Activated CD8-positive, alpha-beta T cell treated with anti-CD3 and anti-CD28 coated beads for 36 hours (primary cell): Measurements from ENCODE around the gene ZNF48. TPM values are rescaled to one million over a fixed set of nuclear protein-coding genes. Genes with fewer than 3 reads are reported as not detected.

Experiments
- ATAC-seq: fragments of 200-7000 bp; cut with Tn5 transposase; one replicate; pipeline ENCODE4 v1.10.0; 2021; ENCODE audit warnings: mild to moderate bottlenecking, moderate library complexity
- CTCF ChIA-PET: fragments of 350-600 bp; sonication (Branson Sonifier 250); formaldehyde crosslinking; loops from one replicate; lab custom pipeline; 2021; ENCODE audit warnings: antibody characterized with exemption; lab: Charles Lee
- POLR2A ChIA-PET: fragments of 350-600 bp; sonication (Branson Sonifier 250); formaldehyde crosslinking; loops from one replicate; lab custom pipeline; 2021; ENCODE audit warnings: antibody characterized with exemption; lab: Charles Lee
- DNase-seq: peaks from one replicate; pipeline ENCODE4 v3.0.0-alpha.2; 2020
- H3K27ac Mint-ChIP-seq: one replicate; pipeline ENCODE4 v1.8.0; 2021; ENCODE audit warnings: mild to moderate bottlenecking, mixed read lengths
- H3K27me3 Mint-ChIP-seq: one replicate; pipeline ENCODE4 v1.8.0; 2021; ENCODE audit warnings: mixed read lengths
- H3K36me3 Mint-ChIP-seq: one replicate; pipeline ENCODE4 v1.8.0; 2021; ENCODE audit warnings: low read depth, mixed read lengths
- H3K4me1 Mint-ChIP-seq: one replicate; pipeline ENCODE4 v1.8.0; 2021; ENCODE audit warnings: low read depth, mixed read lengths
- H3K4me3 Mint-ChIP-seq: one replicate; pipeline ENCODE4 v1.8.0; 2021; ENCODE audit warnings: mild to moderate bottlenecking, moderate library complexity, mixed read lengths
- H3K9me3 Mint-ChIP-seq: one replicate; pipeline ENCODE4 v1.8.0; 2021; ENCODE audit warnings: mixed read lengths
- CTCF ChIP-seq: fragments of 200-600 bp; IDR thresholded peaks from one replicate; pipeline ENCODE4 v1.8.0; 2022; ENCODE audit warnings: antibody characterized with exemption, mild to moderate bottlenecking
- intact Hi-C: fragments of 100-400 bp; cut with micrococcal nuclease; formaldehyde crosslinking; loops from one replicate; pipeline ENCODE4 v1.10.0; 2022
- total RNA-seq, 2 experiments: library from RNA; stranded (reverse); gene quantifications; one replicate each; pipeline ENCODE4 v1.2.3, GENCODE V29; 2021

ZNF48 gene
- total RNA-seq, 2 experiments from 2014 or later = 10.4 to 10.9 TPM

GRCh38 chr16:30369091-30369937, 25.9 kb upstream of the ZNF48 start:
- peak overlapping the region; percentile 95 for H3K4me3 Mint-ChIP-seq
- CTCF ChIA-PET = interaction anchor here (1.2 to 1.6 kb wide), 3 partner anchors 11 to 40 kb away, joined by 3 to 7 read pairs (median 6); no protein-coding TSS in a partner anchor
- H3K4me1 Mint-ChIP-seq = peaks cover 33% of the 10 kb centered on the region
- intact Hi-C loops = no loop called here
- H3K36me3 Mint-ChIP-seq = peaks cover 38% of the 10 kb centered on the region
- no peak for TF ChIP-seq CTCF
- peak overlapping the region; percentile 86 for H3K27ac Mint-ChIP-seq
- ATAC-seq (no peak), DNase-seq (peak; percentile 30)
- POLR2A ChIA-PET = interaction anchor here (1.0 to 8.0 kb wide), 5 partner anchors 12 to 46 kb away, joined by 3 to 73 read pairs (median 6); partner anchors contain the start of genes CD2BP2 and ZNF48
- no peaks in the 10 kb centered on the region for H3K27me3 Mint-ChIP-seq
- H3K9me3 Mint-ChIP-seq = no peaks in the 10 kb centered on the region

GRCh38 chr16:30369938-30370455, 25.2 kb upstream of the ZNF48 start:
- Mint-ChIP-seq H3K4me1 (peaks cover 33% of the 10 kb centered on the region), H3K27ac (no peak overlapping the region), H3K36me3 (peaks cover 31% of the 10 kb centered on the region), H3K4me3 (peak overlapping the region; percentile 95), H3K9me3 (no peaks in the 10 kb centered on the region), H3K27me3 (no peaks in the 10 kb centered on the region)
- no peak for DNase-seq
- ChIA-PET POLR2A (interaction anchor here (1.5 to 8.0 kb wide), 2 partner anchors 13 kb away, joined by 6 to 73 read pairs; partner anchors contain the start of gene CD2BP2), CTCF (interaction anchor here (1.2 to 2.3 kb wide), 4 partner anchors 11 to 39 kb away, joined by 4 to 19 read pairs (median 6); no protein-coding TSS in a partner anchor)
- no peak for TF ChIP-seq CTCF
- intact Hi-C loops = loop anchor here (5.0 to 10.0 kb wide), 3 partner anchors 37 to 305 kb away; partner anchors contain the start of genes ALDOA, TBX6, YPEL3 and ZNF771
- ATAC-seq = no peak

GRCh38 chr16:30370456-30371247, 24.6 kb upstream of the ZNF48 start, which contains the start of gene TBC1D10B:
TBC1D10B (minus strand) TSS chr16:30370494; CDS start chr16:30370183, 311 bp downstream.
- DNase-seq (peak; percentile 99), ATAC-seq (peak; percentile 87)
- H3K4me1 Mint-ChIP-seq = peaks cover 35% of the 10 kb centered on the region

More at GRCh38 chr16:30370456-30371247, 24.6 kb upstream of the ZNF48 start, which contains the start of gene TBC1D10B:
- intact Hi-C loops = loop anchor here (5.0 to 10.0 kb wide), 3 partner anchors 37 to 306 kb away; partner anchors contain the start of genes ALDOA, TBX6, YPEL3 and ZNF771
- peak within 1 kb of the TSS; percentile 92 for H3K27ac Mint-ChIP-seq
- POLR2A ChIA-PET = interaction anchor here (0.8 to 8.0 kb wide), 7 partner anchors 12 to 326 kb away, joined by 3 to 73 read pairs (median 3); partner anchors contain the start of genes ALDOA, CD2BP2, SEPTIN1 and ZNF48
- no peak for TF ChIP-seq CTCF
- CTCF ChIA-PET = interaction anchor here (0.8 to 2.3 kb wide), 11 partner anchors 10 to 165 kb away, joined by 3 to 19 read pairs (median 3); partner anchors contain the start of genes DCTPP1, ZNF48 and ZNF771
- H3K27me3 Mint-ChIP-seq = no peaks in the 10 kb centered on the region
- no peaks in the 10 kb centered on the region for H3K9me3 Mint-ChIP-seq
- H3K36me3 Mint-ChIP-seq = peaks cover 26% of the 10 kb centered on the region
- peak within 1 kb of the TSS; percentile 95 for H3K4me3 Mint-ChIP-seq
